Left ventricle myocardium inferior (tissue), 1 donor: Measurements from ENCODE around the gene MAP3K5. TPM values are rescaled to one million over a fixed set of nuclear protein-coding genes. Genes with fewer than 3 reads are reported as not detected.
A peak's percentile ranks its signal among the peaks of the same experiment; 100 is the strongest.

ENCODE experiments used
- DNase-seq: peaks from one replicate; pipeline ENCODE4 v3.0.0-alpha.2; 2020
- H3K27ac ChIP-seq: fragments of 200-600 bp; replicated peaks from 2 replicates; pipeline ENCODE4 v1.8.0; 2021
- H3K27me3 ChIP-seq: fragments of 200-600 bp; 2 replicates; pipeline ENCODE4 v1.8.0; 2021; ENCODE audit warnings: low read depth
- H3K36me3 ChIP-seq: fragments of 200-600 bp; 2 replicates; pipeline ENCODE4 v1.8.0; 2021
- H3K4me1 ChIP-seq: fragments of 200-600 bp; 2 replicates; pipeline ENCODE4 v1.8.0; 2021
- H3K4me3 ChIP-seq: fragments of 200-600 bp; 2 replicates; pipeline ENCODE4 v1.8.0; 2021; ENCODE audit warnings: mild to moderate bottlenecking, moderate library complexity
- H3K9me3 ChIP-seq: fragments of 200-600 bp; replicated peaks from 2 replicates; pipeline ENCODE4 v1.8.0; 2021
- intact Hi-C: fragments of 100-400 bp; cut with micrococcal nuclease; formaldehyde crosslinking; loops from one replicate; pipeline ENCODE4 v1.11.0; 2022
- total RNA-seq: library from RNA; stranded (reverse); fragmentation: NEBNext Ultra II Directional; extraction: Animal tissue kit (Norgen Biotek cat#: 25700); gene quantifications from one replicate; pipeline ENCODE4 v1.2.1, GENCODE V29; 2021
- TF ChIP-seq, protein P1 (sequence below): fragments of 200-600 bp; IDR thresholded peaks from 2 replicates; pipeline ENCODE4 v1.8.0; 2021; ENCODE audit warnings: antibody characterized with exemption, mild to moderate bottlenecking, borderline replicate concordance
- donor health status: DM: no; HTN: yes; CAD: no; lungs with severe emphysema.

The MAP3K5 gene
- total RNA-seq, 1 donor from 2014 or later = 44.1 TPM

DNA sequence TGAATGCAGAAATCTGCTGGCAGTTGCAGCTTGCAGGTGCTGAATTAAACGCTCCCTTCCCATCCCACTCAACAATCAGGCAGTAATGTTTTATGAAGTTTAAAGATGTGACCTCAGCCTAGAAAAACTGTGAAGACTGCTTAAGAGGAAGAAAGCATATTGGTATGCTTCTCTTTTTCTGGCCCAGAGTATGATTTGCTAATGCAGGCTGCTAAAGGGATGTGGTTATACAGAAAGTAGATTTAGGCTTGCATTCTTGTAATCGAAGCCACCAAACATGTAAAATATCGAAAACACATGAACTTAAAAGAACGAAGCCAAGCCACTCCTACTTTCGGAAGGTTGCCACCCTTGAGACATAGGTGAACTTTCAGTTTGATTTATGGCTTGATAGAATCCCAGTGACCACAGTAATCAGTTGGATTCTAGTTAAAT, 40.7 kb downstream of the MAP3K5 start:
- no peaks in the 10 kb centered on the region for H3K27me3 ChIP-seq
- TF ChIP-seq, protein P1, sequence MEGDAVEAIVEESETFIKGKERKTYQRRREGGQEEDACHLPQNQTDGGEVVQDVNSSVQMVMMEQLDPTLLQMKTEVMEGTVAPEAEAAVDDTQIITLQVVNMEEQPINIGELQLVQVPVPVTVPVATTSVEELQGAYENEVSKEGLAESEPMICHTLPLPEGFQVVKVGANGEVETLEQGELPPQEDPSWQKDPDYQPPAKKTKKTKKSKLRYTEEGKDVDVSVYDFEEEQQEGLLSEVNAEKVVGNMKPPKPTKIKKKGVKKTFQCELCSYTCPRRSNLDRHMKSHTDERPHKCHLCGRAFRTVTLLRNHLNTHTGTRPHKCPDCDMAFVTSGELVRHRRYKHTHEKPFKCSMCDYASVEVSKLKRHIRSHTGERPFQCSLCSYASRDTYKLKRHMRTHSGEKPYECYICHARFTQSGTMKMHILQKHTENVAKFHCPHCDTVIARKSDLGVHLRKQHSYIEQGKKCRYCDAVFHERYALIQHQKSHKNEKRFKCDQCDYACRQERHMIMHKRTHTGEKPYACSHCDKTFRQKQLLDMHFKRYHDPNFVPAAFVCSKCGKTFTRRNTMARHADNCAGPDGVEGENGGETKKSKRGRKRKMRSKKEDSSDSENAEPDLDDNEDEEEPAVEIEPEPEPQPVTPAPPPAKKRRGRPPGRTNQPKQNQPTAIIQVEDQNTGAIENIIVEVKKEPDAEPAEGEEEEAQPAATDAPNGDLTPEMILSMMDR = no peak
- DNase-seq = no peak
- H3K4me1 ChIP-seq = peaks cover 45% of the 10 kb centered on the region
- H3K9me3 ChIP-seq = no peaks in the 10 kb centered on the region
- H3K27ac ChIP-seq = peak overlapping the region; percentile 66
- no peaks in the 10 kb centered on the region for H3K36me3 ChIP-seq
- no peak overlapping the region for H3K4me3 ChIP-seq
- intact Hi-C loops = no loop called here

DNA sequence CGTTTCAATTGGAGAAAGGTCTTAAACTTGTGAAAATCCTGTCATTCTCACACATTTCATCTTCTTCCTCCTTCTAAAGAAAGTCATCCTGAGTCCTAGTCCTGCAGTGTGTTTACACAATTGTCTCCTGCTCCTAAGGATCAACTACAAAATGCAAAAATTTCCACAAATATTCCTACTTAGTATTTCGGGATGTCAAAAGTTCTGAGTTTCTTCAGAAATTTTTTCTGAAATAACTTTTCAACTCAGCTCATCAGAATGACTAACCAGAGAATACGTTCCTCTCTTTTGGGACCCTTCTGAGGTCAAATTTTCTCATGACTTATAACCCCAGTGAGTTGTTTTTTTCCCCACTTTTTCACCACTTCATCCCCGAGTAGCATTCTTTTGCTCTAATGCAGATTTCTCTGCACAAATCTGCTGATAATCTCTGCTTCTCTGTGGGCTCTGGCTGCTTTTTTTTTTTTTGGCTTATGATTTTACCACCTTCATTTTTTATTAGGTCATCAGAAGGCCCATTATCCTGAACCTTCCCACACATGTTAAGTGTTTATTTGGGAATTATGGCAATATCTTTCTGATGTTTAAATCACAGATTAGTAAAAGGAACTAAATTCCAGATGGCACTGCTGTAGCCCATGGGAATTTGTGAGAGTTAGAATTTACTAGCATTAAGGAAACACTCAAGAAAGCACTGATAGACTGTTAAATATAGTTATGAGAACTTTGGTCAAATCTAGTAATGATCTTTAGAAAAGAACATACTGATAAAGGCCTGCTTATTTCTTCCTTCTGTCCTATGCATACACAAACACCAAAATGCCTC, 41.4 kb downstream of the MAP3K5 start:
- intact Hi-C loops = no loop called here
- Histone ChIP-seq H3K27ac (peak overlapping the region; percentile 66), H3K27me3 (no peaks in the 10 kb centered on the region), H3K4me3 (no peak overlapping the region), H3K4me1 (peaks cover 45% of the 10 kb centered on the region), H3K36me3 (no peaks in the 10 kb centered on the region), H3K9me3 (no peaks in the 10 kb centered on the region)
- no peak for DNase-seq
- TF ChIP-seq, protein P1 = no peak

DNA sequence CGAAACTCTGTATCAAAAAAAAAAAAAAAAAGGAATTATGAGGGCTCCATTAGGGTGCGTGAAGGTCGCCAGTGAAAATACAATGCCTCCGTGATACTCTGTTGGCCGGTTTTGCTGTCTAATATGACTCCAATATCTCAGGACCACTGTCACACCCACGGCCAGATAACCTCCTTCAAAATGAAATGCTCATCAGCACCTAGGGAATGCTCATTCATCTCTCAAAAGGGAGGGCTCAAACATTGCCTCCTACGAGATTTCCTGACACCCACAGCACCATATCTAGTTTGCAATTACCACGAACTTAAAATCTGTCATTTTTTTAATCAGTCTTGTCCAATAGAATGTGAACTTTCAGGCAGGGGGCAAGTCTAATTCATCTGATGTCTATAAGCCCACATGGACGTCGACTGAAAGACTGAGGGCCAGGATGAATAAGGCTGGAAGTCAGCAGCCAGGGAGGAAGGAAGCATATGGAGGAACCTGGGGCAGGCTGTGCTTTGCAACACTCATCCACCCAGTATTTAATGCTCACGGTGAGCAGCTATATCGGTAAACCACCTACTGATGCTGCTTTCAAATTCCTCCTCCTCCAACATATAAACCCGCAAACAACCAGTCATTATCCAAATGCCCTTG, 42.8 kb downstream of the MAP3K5 start:
- TF ChIP-seq, protein P1 = no peak
- Histone ChIP-seq H3K9me3 (no peaks in the 10 kb centered on the region), H3K4me3 (no peak overlapping the region), H3K27ac (peak overlapping the region; percentile 66), H3K27me3 (no peaks in the 10 kb centered on the region), H3K36me3 (no peaks in the 10 kb centered on the region), H3K4me1 (peaks cover 54% of the 10 kb centered on the region)
- no peak for DNase-seq
- intact Hi-C loops = no loop called here

GRCh38 chr6:136747507-136747906, 44.8 kb downstream of the MAP3K5 start:
- Histone ChIP-seq H3K4me1 (peaks cover 52% of the 10 kb centered on the region), H3K36me3 (no peaks in the 10 kb centered on the region), H3K27me3 (no peaks in the 10 kb centered on the region), H3K9me3 (no peaks in the 10 kb centered on the region), H3K27ac (peak overlapping the region; percentile 4), H3K4me3 (no peak overlapping the region)
- TF ChIP-seq, protein P1 = no peak
- intact Hi-C loops = no loop called here
- DNase-seq = no peak

GRCh38 chr6:136745300-136745699, 47.0 kb downstream of the MAP3K5 start:
- intact Hi-C loops = no loop called here
- H3K36me3 ChIP-seq = no peaks in the 10 kb centered on the region
- peak overlapping the region; percentile 35 for H3K4me3 ChIP-seq
- no peaks in the 10 kb centered on the region for H3K27me3 ChIP-seq
- peak overlapping the region; percentile 64 for H3K27ac ChIP-seq
- no peaks in the 10 kb centered on the region for H3K9me3 ChIP-seq
- TF ChIP-seq, protein P1 = no peak
- no peak for DNase-seq
- H3K4me1 ChIP-seq = peaks cover 50% of the 10 kb centered on the region
